ENCODE data around the gene PPP1CA. TPM values are rescaled to one million over a fixed set of nuclear protein-coding genes. Genes with fewer than 3 reads are reported as not detected.

PPP1CA gene
- total RNA-seq, 1 donor from 2014 or later = 95.1 TPM

- intact Hi-C loops (cut with DNase I) = loop anchor here (1.0 kb wide), 1 partner anchor 20 kb away; no protein-coding TSS in a partner anchor
- DNase-seq (ENCODE audit: low spot score) = no peak
These were observed 26.9 kb downstream of the PPP1CA start for GRCh38 chr11:67374571-67375281.

GRCh38 chr11:67373648-67374570 lies 27.7 kb downstream of the PPP1CA start:
- intact Hi-C loops (cut with DNase I) = loop anchor here (1.0 kb wide), 1 partner anchor 20 kb away; no protein-coding TSS in a partner anchor
- peak; percentile 90 for DNase-seq (ENCODE audit: low spot score)

DNA sequence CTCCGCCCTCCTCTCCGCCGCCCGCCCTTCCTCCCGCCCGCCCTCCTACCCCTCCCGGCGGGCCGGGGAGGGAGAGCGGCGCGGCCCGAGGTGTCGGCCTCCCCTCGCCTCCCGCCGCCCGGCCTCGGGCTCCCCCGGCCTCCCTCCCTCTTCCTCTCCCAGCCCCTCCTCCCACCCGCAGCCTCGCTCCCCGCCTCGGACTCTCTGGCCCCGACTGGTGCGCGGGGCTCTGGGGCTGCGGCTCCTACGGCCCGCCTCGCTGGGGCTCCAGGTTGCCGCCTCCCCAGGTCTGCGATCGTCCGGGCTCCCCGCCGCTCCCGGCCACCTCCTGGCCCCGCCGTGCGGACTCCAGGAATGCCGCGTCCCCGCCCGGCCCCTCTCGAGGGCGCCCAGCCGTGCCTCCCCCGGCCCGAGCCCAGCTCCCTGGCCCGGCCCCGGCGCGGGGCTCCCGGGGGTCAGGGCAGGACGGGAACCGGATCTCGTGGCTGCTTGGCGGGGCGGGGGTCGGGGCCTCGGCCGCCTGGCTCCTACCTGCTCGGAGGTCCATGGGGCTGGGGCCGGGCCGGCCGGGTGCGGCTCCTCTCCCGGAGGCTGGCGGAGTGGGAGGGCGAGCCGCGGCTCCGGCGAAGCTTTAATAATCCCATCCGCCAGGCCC lies 28.5 kb downstream of the PPP1CA start, which contains the start of gene CLCF1:
Gene CLCF1, minus strand, starts transcription at position 606 of the 655 bp plus-strand sequence. Its CDS starts 59 bp downstream, at position 547.
- DNase-seq (ENCODE audit: low spot score) = peak; percentile 89
- intact Hi-C loops (cut with DNase I) = no loop called here

- intact Hi-C loops (cut with DNase I) = no loop called here
- DNase-seq (ENCODE audit: low spot score) = no peak
These were observed 29.2 kb downstream of the PPP1CA start for GRCh38 chr11:67372321-67372992.

- intact Hi-C loops (cut with DNase I) = no loop called here
- no peak for DNase-seq (ENCODE audit: low spot score)
These were observed 29.7 kb downstream of the PPP1CA start for GRCh38 chr11:67371911-67372320.

DNA sequence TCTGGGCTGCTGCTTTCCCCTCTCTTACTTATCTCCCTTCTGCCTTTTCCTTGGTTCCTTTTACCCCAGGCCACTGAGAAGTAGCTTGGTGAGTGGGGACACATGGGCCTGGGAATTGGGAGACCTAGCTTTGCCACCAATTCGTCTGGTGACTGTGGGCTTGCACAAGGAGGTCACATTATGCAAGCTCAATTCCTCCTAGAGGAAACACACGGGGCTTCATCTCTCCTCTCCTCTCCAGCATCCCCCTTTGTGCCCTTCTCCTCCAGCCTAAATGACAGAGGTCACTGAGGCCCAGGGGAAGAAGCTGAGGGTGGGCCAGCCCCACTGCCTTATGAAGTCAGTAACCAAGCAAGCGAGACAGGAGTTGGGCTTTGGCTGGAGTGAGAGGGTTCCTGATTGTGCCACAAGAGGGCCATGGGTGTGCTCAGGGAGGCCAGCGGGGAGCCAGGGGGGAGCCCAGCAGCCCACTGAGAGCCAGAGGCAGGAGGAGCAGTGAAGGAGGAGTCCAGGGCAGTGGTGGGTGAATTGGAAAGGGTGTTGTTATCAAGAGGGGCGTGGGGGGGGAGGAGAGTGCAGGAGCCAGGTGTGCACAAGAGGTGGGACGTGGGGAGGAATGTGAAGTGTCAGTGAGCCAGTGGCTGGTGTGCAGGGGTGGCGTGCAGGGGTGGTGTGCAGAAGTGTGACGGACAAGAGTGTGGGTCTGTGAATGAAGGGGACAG lies 30.3 kb downstream of the PPP1CA start:
- no peak for DNase-seq (ENCODE audit: low spot score)
- intact Hi-C loops (cut with DNase I) = no loop called here

- no peak for DNase-seq (ENCODE audit: low spot score)
These were observed 31.1 kb downstream of the PPP1CA start for GRCh38 chr11:67370351-67371076.

DNA sequence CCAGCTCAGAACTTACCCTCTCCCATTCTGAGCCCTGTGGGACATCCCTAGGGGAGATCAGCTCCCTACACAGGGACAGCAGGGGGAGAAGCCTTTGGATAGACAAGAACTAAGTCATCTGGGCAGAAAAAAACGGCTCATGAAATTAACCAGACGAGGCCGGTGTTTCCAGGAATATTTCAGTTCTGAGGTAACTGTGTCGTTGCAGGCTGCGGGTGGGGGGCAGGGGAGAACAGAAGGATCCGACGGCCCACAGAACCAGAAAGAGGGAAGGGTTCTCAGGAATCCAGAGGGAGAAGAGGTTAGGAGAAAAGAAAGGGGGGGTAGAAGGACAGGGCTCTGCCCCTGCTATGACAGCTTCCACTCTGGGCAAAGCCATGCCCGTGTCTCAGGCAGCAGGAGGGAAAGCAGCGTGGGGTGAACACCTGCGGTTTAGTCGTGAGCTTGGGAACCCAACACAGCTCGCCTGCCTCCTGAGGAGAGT lies 31.8 kb downstream of the PPP1CA start:
- intact Hi-C loops (cut with DNase I) = no loop called here
- no peak for DNase-seq (ENCODE audit: low spot score)

More at GRCh38 chr11:67370351-67371076, 31.1 kb downstream of the PPP1CA start:
- intact Hi-C loops (cut with DNase I) = no loop called here

- intact Hi-C loops (cut with DNase I) = no loop called here
These were observed 32.4 kb downstream of the PPP1CA start for GRCh38 chr11:67369275-67369674.

DNA sequence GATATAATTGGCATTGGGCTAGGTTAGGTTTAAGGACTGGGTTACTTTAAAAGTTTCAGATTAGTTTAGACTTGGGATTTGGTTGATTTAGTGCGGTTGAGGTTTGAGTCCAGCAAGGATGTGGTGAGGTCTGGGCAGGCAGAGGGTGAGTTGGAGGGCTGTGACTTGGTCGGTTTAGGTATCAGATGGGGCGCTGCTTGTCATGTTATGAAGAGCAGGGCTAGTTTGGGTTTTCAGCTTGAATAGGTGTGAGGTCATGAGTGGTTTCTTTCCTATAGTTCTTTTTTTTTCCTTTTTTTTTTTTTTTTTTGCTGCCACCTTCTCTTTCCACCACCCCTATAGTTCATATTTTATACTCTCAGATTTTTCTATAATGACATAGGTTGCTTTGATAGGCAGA lies 33.0 kb downstream of the PPP1CA start:
- no peak for DNase-seq (ENCODE audit: low spot score)
- intact Hi-C loops (cut with DNase I) = no loop called here

More at GRCh38 chr11:67369275-67369674, 32.4 kb downstream of the PPP1CA start:
- DNase-seq (ENCODE audit: low spot score) = no peak

GRCh38 chr11:67367761-67368227 lies 33.9 kb downstream of the PPP1CA start:
- intact Hi-C loops (cut with DNase I) = no loop called here
- no peak for DNase-seq (ENCODE audit: low spot score)

DNA sequence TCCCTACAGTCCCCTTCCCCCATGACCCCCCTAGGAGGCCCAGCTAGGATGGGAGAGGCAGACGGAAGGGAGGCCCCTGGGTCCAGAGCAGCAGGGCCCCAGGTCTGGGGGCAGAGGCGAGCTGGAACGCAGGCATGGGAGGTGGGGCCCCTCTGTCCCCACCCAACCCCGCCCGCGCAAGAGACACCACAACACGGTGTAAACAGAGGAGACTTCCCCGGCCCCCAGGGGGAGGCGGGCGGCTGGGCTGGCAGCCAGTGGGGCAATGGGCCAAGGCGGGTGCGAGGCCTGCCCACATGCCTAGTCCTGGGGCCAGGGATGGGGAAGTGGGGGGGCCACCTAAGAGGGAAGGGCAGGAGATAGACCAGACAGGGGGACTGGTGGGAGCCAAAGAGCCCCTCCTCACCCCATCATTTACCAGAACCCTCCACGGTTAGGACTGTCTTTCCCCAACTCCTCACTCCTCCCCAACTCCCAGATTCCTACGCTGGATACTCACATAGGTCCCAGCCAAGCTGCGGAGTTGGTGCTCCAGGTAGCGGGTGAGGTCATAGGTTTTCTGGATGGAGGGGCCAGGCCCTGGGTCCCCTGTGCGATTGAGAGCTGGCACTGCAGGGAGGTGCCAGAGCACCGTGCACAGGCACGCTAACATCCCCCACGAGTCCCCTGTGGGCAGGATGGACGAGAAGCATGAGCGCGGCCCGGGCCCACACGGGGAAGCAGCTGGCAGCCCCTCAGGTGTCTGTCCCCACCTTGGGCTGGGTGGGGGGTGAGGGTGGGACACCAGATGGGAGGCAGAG lies 34.5 kb downstream of the PPP1CA start:
- no peak for DNase-seq (ENCODE audit: low spot score)
- intact Hi-C loops (cut with DNase I) = no loop called here

DNA sequence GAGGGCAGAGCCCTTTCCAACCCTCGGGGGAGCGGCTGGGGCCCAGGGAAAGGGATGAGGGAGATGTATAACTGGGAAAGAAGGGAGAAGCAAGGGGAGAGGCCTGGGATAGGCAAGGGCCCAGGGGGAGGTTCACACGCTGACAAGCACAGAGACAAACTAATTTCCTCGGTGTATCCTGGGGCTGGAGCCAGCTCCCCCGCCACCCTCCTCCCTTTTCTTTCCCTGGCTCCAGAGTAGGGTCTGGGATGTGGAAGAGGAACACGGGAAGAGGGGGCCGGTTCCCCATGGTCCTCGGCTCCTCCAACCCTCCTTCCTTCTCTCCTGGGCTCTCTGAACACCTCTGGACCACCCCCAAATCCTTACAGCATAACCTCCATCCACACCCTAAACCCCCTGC lies 35.1 kb downstream of the PPP1CA start:
- intact Hi-C loops (cut with DNase I) = no loop called here
- no peak for DNase-seq (ENCODE audit: low spot score)

GRCh38 chr11:67365736-67366444 lies 35.8 kb downstream of the PPP1CA start:
- DNase-seq (ENCODE audit: low spot score) = no peak

DNA sequence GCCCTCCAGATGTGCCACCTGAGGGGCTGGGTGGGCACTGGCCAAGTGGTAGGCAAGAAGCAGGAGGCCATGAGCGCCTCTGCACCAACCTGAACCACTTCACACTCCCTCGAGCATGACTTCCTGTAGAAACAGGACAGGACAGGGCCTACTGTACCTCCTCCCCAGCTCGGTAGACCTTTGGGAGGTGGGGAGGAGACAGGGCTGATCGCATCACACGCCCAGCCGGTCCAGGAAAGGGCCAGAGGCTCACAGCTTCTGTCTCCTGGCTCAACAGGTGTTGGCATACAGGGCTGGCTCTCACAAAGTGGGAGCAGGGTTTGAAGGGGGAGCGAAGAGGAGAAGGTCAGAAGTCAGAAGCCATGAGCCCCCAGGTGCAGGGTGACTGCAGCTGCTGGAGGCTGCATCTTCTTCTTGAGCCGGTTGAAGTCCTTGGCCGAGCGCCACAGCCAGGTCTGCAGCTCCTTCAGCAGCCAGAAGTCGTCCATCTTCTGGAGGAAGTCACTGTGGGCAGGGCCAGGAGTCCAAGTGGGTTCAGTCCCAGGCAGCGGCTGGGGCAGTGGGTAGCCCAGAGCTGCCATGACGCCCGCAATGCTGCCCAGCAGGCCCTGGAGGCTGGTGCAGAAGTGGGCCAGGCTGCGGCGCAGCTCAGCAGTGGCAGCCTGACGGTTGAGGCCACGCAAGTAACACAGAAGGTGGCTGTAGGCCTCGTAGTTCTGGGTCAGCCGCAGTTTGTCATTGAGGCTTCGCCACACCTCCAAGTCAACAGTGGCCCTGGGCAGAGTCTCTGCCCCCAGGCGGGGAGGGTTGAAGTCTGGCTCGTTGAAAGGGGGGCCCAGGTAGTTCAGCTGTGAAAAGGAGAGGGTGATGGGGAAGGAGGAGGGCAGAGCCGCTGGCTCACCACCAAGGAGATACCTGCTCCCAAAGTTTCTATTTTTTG lies 36.6 kb downstream of the PPP1CA start:
- DNase-seq (ENCODE audit: low spot score) = no peak
- intact Hi-C loops (cut with DNase I) = no loop called here

More at GRCh38 chr11:67365736-67366444, 35.8 kb downstream of the PPP1CA start:
- intact Hi-C loops (cut with DNase I) = no loop called here

All from cardiac septum (tissue), 1 donor.